PFSK-1 (cell line): ENCODE data around the gene PPA2.

Experiments used
- FOXP2 ChIP-seq: optimal IDR thresholded peaks from 2 replicates; pipeline ENCODE3; 2011; ENCODE audit warnings: borderline replicate concordance, control low read depth, inconsistent platforms; ENCODE audit not compliant: insufficient read depth; ENCODE audit errors: extremely low read length, extremely low read depth
- POLR2AphosphoS5 ChIP-seq: IDR thresholded peaks from 2 replicates; pipeline ENCODE4 v1.6.1; 2012; ENCODE audit warnings: low read depth, mild to moderate bottlenecking, control low read depth, low read length, moderate library complexity
- REST ChIP-seq, 2 experiments: IDR thresholded peaks; 2 replicates each; pipeline versions ENCODE4 v1.6.1 to v1.8.0; 2011 to 2012; ENCODE audit warnings: low read depth in 2 of 2, low read length in 2 of 2, control low read depth in 1 of 2, inconsistent platforms in 1 of 2, mild to moderate bottlenecking in 1 of 2, moderate library complexity in 1 of 2; ENCODE audit not compliant: insufficient read depth in 1 of 2
- SIN3A ChIP-seq: IDR thresholded peaks from 2 replicates; pipeline ENCODE4 v1.6.1; 2012; ENCODE audit warnings: mild to moderate bottlenecking, low read length, moderate library complexity, borderline replicate concordance; ENCODE audit not compliant: insufficient read depth
- TAF1 ChIP-seq: IDR thresholded peaks from 2 replicates; pipeline ENCODE4 v1.6.1; 2012; ENCODE audit warnings: low read length, control low read depth, borderline replicate concordance; ENCODE audit not compliant: insufficient read depth

Gene PPA2

DNA sequence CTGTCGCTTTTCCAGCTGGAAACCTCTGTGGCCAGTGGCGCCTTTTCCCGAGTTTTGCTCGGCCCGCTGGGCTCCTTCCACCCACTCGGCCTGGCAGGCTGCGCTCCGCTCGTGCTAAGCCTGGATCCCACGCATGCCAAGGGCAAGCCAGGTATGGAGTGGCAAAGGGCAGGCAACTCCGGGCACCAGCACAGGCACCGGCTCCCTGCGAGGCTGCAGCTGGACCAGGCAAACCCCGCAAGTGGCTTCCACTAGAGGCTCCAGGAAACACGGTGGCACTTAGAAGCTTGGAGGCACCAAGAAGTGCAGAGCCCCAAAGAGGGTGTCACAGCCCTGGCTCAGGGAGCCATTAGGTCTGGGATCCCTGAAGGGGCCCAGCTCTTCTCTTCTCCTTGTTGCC lies 59.5 kb downstream of the PPA2 start:
- TF ChIP-seq FOXP2 (no peak), TAF1 (no peak), REST (IDR thresholded peaks at IDR 0.05; ENCODE audit: insufficient read depth in 1 of 2, low read depth in 2 of 2, low read length in 2 of 2) (no peak), POLR2AphosphoS5 (no peak), SIN3A (no peak)

DNA sequence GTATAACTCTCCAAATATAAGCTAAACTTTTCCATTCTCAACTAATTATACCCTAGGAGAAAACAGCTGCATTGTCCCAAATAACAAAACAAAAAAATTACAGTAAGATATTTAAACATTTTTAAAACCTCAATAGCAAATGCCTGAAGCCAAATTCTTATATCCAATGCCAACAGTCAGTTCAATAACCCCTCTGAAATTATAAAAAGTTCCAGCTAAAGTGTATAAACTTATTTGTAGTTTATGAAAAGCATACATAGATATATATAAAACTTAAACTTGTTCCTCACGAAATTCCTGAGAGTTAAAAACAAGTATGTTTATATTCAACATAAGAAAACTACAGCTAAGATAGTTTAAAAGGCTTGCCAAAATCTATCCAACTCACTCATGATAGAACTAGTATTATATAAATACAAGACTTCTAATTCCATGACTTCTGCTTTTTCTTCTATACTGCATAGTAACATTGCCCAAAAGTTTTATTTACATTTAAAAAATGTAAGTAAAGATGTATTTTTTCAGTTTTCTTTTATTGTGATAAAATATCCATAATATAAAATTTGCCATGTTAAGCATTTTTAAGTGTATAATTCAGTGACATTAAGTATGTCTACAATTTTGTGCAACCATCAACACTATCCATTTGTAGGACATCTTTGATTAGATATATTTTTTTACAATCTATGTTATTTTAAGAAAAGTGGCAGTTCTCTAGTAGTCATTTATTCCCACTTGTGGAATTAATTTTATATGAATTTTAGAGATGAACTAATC lies 72.8 kb downstream of the PPA2 start:
- no peak for TF ChIP-seq TAF1
- no peak for TF ChIP-seq REST (IDR thresholded peaks at IDR 0.05; ENCODE audit: insufficient read depth in 1 of 2, low read depth in 2 of 2, low read length in 2 of 2)
- no peak for TF ChIP-seq POLR2AphosphoS5
- TF ChIP-seq SIN3A = no peak
- TF ChIP-seq FOXP2 = no peak

DNA sequence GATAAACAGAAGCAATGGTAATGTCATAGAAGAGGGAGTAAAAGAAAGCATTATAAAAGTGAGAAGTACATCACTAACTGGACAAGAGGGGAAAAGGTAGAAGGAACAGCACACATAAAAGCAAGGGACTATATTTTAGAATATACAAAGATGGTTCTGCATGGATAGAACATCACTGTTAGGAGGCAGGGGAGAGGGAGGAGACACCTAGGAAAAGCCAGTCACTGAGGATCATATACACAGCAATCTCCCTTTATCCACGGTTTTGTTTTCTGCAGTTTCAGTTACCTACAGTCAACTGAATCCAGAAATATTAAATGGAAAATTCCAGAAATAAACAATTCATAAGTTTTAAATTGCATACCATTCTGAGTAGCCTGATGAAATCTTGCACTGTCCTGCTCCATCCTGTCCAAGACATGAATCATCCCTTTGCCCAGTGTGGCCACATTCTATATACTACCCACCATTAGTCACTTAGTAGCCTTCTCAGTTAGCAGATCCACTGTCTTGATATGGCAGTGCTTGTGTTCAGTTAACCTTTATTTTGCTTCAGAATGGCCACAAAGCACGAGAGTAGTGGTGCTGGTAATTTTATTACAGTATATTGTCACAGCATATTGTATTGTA lies 74.2 kb downstream of the PPA2 start:
- no peak for TF ChIP-seq TAF1
- TF ChIP-seq SIN3A = no peak
- no peak for TF ChIP-seq POLR2AphosphoS5
- no peak for TF ChIP-seq REST (IDR thresholded peaks at IDR 0.05; ENCODE audit: insufficient read depth in 1 of 2, low read depth in 2 of 2, low read length in 2 of 2)
- no peak for TF ChIP-seq FOXP2

DNA sequence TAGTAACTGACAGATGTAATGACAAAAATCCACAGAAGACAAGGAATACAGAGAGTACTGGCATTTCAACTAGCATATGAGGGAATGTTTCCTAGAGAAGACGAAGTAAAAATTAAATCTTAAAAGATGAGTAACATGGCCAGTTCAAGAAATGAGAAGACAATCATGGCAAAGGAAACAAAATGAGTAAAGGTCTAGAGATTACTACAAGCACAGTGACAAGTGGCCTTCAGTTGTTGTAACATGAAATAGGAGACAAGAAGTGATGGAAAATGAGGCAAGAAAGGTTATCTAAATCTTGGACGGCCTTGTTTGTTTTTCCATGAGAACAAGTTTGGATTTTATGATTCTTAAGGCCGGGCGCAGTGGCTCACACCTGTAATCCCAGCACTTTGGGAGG lies 81.0 kb downstream of the PPA2 start:
- no peak for TF ChIP-seq FOXP2
- TF ChIP-seq TAF1 = no peak
- TF ChIP-seq REST (IDR thresholded peaks at IDR 0.05; ENCODE audit: insufficient read depth in 1 of 2, low read depth in 2 of 2, low read length in 2 of 2) = no peak
- TF ChIP-seq SIN3A = no peak
- no peak for TF ChIP-seq POLR2AphosphoS5

- TF ChIP-seq TAF1 (no peak), POLR2AphosphoS5 (no peak), FOXP2 (no peak), SIN3A (no peak), REST (IDR thresholded peaks at IDR 0.05; ENCODE audit: insufficient read depth in 1 of 2, low read depth in 2 of 2, low read length in 2 of 2) (no peak)
Measured at GRCh38 chr4:105389167-105389566, 84.7 kb downstream of the PPA2 start.
